GM12878 (cell line): Measurements from ENCODE around the gene PADI1.

Experiments used
- CHD2 ChIP-seq: IDR thresholded peaks from 2 replicates; pipeline ENCODE4 v1.6.1; 2011; ENCODE audit warnings: low read depth, low read length, improper control_type of control experiment, borderline replicate concordance
- FOXK2 ChIP-seq: fragments of 450-650 bp; IDR thresholded peaks from 2 replicates; pipeline ENCODE4 v1.6.1; 2017; ENCODE audit warnings: mild to moderate bottlenecking, moderate library complexity
- HDGF ChIP-seq: fragments of 450-650 bp; IDR thresholded peaks from 2 replicates; pipeline ENCODE4 v1.6.1; 2016; ENCODE audit warnings: antibody characterized with exemption
- JUND ChIP-seq: IDR thresholded peaks from 2 replicates; pipeline ENCODE4 v1.6.1; 2012; ENCODE audit warnings: low read depth, mild to moderate bottlenecking, low read length, improper control_type of control experiment, moderate library complexity
- KAT2A ChIP-seq: conservative IDR thresholded peaks from 2 replicates; pipeline ENCODE4 v1.6.1; 2011; ENCODE audit warnings: low read depth, low read length; ENCODE audit not compliant: control insufficient read depth
- NRF1 ChIP-seq: conservative IDR thresholded peaks from 2 replicates; pipeline ENCODE4 v1.6.1; 2011; ENCODE audit warnings: mild to moderate bottlenecking, low read depth, low read length, improper control_type of control experiment
- STAT3 ChIP-seq: IDR thresholded peaks from 2 replicates; pipeline ENCODE4 v1.6.1; 2011; ENCODE audit warnings: low read depth, low read length, improper control_type of control experiment
- YY1 ChIP-seq: IDR thresholded peaks from 2 replicates; pipeline ENCODE4 v1.6.1; 2011; ENCODE audit warnings: low read depth, mild to moderate bottlenecking, low read length
- TF ChIP-seq, protein P1 (sequence below), 3 experiments: IDR thresholded peaks in 2 of 3; conservative IDR thresholded peaks in 1 of 3; 2 replicates each; pipeline ENCODE4 v1.5.1; 2011; ENCODE audit warnings: low read depth in 3 of 3, low read length in 3 of 3, mild to moderate bottlenecking in 3 of 3, control low read depth in 2 of 3, moderate library complexity in 2 of 3, inconsistent platforms in 1 of 3, mixed read lengths in 1 of 3; ENCODE audit not compliant: control insufficient read depth in 2 of 3, insufficient read depth in 1 of 3; ENCODE audit errors: extremely low read depth in 1 of 3
- TF ChIP-seq, protein P2 (sequence below): IDR thresholded peaks from 2 replicates; pipeline ENCODE4 v1.6.1; 2012; ENCODE audit warnings: mild to moderate bottlenecking, low read depth, low read length

- TF ChIP-seq STAT3, result no peak
- TF ChIP-seq JUND, result no peak
- TF ChIP-seq, protein P1, sequence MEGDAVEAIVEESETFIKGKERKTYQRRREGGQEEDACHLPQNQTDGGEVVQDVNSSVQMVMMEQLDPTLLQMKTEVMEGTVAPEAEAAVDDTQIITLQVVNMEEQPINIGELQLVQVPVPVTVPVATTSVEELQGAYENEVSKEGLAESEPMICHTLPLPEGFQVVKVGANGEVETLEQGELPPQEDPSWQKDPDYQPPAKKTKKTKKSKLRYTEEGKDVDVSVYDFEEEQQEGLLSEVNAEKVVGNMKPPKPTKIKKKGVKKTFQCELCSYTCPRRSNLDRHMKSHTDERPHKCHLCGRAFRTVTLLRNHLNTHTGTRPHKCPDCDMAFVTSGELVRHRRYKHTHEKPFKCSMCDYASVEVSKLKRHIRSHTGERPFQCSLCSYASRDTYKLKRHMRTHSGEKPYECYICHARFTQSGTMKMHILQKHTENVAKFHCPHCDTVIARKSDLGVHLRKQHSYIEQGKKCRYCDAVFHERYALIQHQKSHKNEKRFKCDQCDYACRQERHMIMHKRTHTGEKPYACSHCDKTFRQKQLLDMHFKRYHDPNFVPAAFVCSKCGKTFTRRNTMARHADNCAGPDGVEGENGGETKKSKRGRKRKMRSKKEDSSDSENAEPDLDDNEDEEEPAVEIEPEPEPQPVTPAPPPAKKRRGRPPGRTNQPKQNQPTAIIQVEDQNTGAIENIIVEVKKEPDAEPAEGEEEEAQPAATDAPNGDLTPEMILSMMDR (IDR thresholded peaks at IDR 0.05 in 2 of 3, conservative IDR thresholded peaks at IDR 0.05 in 1 of 3; ENCODE audit: control insufficient read depth in 2 of 3, extremely low read depth in 1 of 3, insufficient read depth in 1 of 3, low read depth in 3 of 3, low read length in 3 of 3), result no peak; a peak in 1 of 6 replicates
- TF ChIP-seq NRF1, result no peak
- TF ChIP-seq FOXK2, result no peak
- no peak for TF ChIP-seq KAT2A
- no peak for TF ChIP-seq CHD2
- TF ChIP-seq YY1, result no peak
- TF ChIP-seq HDGF, result no peak
- TF ChIP-seq, protein P2, sequence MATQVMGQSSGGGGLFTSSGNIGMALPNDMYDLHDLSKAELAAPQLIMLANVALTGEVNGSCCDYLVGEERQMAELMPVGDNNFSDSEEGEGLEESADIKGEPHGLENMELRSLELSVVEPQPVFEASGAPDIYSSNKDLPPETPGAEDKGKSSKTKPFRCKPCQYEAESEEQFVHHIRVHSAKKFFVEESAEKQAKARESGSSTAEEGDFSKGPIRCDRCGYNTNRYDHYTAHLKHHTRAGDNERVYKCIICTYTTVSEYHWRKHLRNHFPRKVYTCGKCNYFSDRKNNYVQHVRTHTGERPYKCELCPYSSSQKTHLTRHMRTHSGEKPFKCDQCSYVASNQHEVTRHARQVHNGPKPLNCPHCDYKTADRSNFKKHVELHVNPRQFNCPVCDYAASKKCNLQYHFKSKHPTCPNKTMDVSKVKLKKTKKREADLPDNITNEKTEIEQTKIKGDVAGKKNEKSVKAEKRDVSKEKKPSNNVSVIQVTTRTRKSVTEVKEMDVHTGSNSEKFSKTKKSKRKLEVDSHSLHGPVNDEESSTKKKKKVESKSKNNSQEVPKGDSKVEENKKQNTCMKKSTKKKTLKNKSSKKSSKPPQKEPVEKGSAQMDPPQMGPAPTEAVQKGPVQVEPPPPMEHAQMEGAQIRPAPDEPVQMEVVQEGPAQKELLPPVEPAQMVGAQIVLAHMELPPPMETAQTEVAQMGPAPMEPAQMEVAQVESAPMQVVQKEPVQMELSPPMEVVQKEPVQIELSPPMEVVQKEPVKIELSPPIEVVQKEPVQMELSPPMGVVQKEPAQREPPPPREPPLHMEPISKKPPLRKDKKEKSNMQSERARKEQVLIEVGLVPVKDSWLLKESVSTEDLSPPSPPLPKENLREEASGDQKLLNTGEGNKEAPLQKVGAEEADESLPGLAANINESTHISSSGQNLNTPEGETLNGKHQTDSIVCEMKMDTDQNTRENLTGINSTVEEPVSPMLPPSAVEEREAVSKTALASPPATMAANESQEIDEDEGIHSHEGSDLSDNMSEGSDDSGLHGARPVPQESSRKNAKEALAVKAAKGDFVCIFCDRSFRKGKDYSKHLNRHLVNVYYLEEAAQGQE, result no peak
These were observed 32.6 kb downstream of the PADI1 start for GRCh38 chr1:17237561-17237903.
